NB4 (cell line): Measurements from ENCODE around the gene C6orf47.

Source experiments
- CTCF ChIP-seq: IDR thresholded peaks from one replicate; pipeline ENCODE4 v1.5.1; 2012; ENCODE audit warnings: low read depth, low read length
- MYC ChIP-seq: IDR thresholded peaks from 2 replicates; pipeline ENCODE4 v1.6.1; 2011; ENCODE audit warnings: low read depth, low read length
- POLR2A ChIP-seq: IDR thresholded peaks from 2 replicates; pipeline ENCODE4 v1.6.1; 2011; ENCODE audit warnings: mild to moderate bottlenecking; ENCODE audit not compliant: insufficient read length; ENCODE audit errors: extremely low read depth
- TF ChIP-seq, protein P1 (sequence below): IDR thresholded peaks from 2 replicates; pipeline ENCODE4 v1.6.1; 2011; ENCODE audit warnings: low read depth, low read length

- TF ChIP-seq CTCF (no peak), POLR2A (no peak), MYC (no peak)
- TF ChIP-seq, protein P1, sequence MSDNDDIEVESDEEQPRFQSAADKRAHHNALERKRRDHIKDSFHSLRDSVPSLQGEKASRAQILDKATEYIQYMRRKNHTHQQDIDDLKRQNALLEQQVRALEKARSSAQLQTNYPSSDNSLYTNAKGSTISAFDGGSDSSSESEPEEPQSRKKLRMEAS: no peak
Measured at GRCh38 chr6:31632279-31632946, 28.2 kb downstream of the C6orf47 start.
